HT-29 (cell line): ENCODE data around the gene ARHGAP42. TPM values are rescaled to one million over a fixed set of nuclear protein-coding genes. Genes with fewer than 3 reads are reported as not detected.

Experiments
- DNase-seq: peaks from one replicate; pipeline ENCODE4 v3.0.0-alpha.2; 2015; ENCODE audit warnings: low spot score
- small RNA-seq: library from RNA; depleted of rRNA; stranded (forward); fragments of <200 nt; gene quantifications from one replicate; pipeline ENCODE3, GENCODE V24; 2014
- total RNA-seq: library from RNA; depleted of rRNA; stranded (reverse); fragments of >200 nt; shearing (Covaris generic); gene quantifications from 2 replicates; pipeline ENCODE4 v1.2.3, GENCODE V29; 2014

ARHGAP42 gene
- total RNA-seq, 1 experiment from 2014 or later: 4.8 TPM

- DNase-seq: no peak
Measured at GRCh38 chr11:101014600-101015285, 327.7 kb downstream of the ARHGAP42 start.

- no peak for DNase-seq
Measured at GRCh38 chr11:101019870-101020269, 332.8 kb downstream of the ARHGAP42 start.

GRCh38 chr11:101022256-101022655, 335.2 kb downstream of the ARHGAP42 start:
- DNase-seq: no peak

- DNase-seq: no peak
Measured at GRCh38 chr11:101028644-101029043, 341.6 kb downstream of the ARHGAP42 start.

GRCh38 chr11:101030015-101030414, 342.9 kb downstream of the ARHGAP42 start:
- no peak for DNase-seq

GRCh38 chr11:101030692-101031091, 343.6 kb downstream of the ARHGAP42 start:
- DNase-seq: no peak

- no peak for DNase-seq
Measured at GRCh38 chr11:101031713-101032112, 344.6 kb downstream of the ARHGAP42 start.

- no peak for DNase-seq
Measured at GRCh38 chr11:101032991-101033390, 345.9 kb downstream of the ARHGAP42 start.

- no peak for DNase-seq
Measured at GRCh38 chr11:101034076-101034475, 347.0 kb downstream of the ARHGAP42 start.

- no peak for DNase-seq
Measured at GRCh38 chr11:101035872-101036271, 348.8 kb downstream of the ARHGAP42 start.

Small RNA genes within 50 kb of the gene (small RNA-seq; reads per million reads assigned to genes)
- gene RN7SL222P: not detected
